GM19043 (cell line): Measurements from ENCODE around the gene KRT85.
"Not testable (repeated sequence)": the region's sequence is repeated elsewhere in the genome, so short reads cannot be mapped to it uniquely, and the experiment has no call there.

Experiments
- ATAC-seq: cut with Tn5 transposase; IDR thresholded peaks from one replicate; pipeline ENCODE4 v1.9.1; 2021; ENCODE audit warnings: low read depth; ENCODE audit not compliant: unreplicated experiment

Gene KRT85

DNA sequence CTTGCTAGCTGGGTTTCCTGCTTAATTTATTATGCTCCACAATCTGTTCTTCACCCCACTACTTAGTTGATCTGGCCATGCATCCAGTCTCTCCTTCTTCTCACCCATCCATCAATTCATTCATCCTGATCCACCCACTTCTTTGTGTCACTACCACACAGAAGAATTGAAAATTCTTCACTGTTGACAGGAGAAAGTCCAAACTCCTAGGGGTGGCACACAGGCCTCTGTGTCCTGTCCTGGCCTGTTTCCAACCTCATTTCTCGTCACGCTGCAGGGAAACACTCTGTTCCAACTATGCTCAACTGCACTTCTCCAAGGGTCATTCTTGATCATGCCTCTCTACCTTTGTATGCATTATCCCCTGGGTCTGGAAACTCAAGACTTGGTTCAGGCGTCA lies 35.4 kb downstream of the KRT85 start:
- no peak for ATAC-seq

- no peak for ATAC-seq
Measured at GRCh38 chr12:52331039-52331438, 36.2 kb downstream of the KRT85 start.

DNA sequence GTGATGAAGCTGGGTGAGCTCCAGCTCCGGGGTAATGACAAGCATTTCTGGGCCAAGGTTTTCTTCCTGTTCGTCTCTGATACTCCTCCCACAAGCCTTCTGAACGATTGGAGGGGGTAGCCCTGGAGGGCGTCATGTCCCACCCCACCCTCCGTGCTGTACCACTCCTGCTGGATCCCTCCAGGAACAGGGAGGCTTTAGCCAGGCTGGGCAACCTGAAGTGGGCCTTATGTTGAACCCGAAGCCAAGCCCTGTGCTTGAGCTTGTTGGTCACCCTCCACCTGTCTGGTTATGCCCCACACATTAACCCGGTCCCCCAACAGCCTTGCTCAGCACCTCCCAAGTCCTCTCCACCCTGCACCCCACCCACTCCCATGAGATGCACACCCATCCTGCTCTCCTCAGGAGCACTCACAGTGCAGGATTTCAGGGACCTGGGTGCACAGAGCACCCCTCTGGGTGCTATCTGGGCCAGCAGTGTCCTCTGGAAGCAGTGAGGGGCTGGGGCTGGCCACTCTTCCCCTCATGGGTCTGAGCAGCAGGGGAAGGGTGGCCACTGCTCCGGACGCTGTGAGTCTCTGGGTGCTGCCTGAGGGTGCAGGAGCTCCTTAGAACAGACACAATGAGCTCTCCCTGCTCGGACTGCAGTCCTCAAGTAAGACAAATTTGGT lies 39.3 kb downstream of the KRT85 start:
- no peak for ATAC-seq

DNA sequence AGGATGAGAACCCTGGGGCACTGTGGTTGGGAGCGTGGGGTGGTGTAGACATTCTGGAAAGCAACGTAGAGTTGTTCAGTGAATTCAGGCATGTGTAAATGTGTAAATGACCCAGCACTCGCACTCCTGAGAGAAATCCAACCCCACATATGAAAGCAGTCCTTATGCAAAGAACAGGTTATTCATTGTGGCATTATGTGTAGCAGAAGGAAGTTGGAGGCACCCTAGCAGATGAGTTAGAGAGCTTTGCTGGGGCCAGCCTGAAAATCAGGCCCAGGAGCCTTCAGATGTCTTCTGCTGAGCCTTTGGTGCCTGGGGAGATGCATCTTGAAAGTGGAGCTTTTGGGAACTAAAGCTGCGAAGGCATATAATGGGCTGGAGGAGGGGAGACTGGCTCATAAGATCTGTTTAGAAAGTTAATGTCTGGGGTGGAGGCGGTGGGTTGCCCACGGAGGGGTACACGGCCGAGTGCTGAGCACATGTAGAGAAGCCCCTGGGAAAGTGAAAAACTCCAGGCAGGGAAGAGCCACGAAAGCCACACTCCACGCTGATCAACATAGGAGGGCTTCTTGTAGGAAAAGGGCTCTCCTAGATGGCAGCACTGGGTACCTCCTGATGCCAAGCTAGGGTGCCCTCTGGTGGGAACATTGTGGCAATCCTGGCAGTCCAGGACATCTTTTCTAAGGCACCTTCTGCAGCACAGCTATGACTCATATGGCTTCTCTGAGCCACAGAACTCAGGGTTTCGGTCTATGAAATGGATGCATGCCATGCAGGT lies 40.0 kb downstream of the KRT85 start:
- ATAC-seq = peak; percentile 94

- no peak for ATAC-seq
Measured at GRCh38 chr12:52324153-52324444, 43.2 kb downstream of the KRT85 start.

GRCh38 chr12:52323416-52324152 lies 43.7 kb downstream of the KRT85 start:
- no peak for ATAC-seq

DNA sequence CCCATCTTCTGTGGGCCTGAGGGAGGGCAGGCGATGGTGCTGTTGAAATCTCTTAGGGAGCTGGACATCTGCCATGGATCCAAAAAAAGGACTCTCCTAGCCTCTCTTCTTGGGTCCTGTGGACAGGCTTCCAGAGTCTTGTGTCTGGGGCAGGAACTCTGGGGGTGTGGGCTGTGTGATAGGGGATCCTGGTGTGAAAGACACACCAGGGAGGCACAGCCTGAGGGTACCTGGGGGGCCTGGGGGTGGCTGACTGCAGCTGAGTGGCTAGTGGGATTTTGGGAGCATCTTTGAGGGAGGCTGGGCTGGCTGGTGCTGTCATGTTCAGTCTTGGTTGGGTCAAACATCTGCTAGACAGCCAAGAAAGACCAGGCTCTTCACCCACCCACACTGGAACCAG lies 44.3 kb downstream of the KRT85 start:
- ATAC-seq = no peak

- no peak for ATAC-seq
Measured at GRCh38 chr12:52322069-52322468, 45.2 kb downstream of the KRT85 start.

GRCh38 chr12:52321418-52321817 lies 45.9 kb downstream of the KRT85 start:
- ATAC-seq = no peak

DNA sequence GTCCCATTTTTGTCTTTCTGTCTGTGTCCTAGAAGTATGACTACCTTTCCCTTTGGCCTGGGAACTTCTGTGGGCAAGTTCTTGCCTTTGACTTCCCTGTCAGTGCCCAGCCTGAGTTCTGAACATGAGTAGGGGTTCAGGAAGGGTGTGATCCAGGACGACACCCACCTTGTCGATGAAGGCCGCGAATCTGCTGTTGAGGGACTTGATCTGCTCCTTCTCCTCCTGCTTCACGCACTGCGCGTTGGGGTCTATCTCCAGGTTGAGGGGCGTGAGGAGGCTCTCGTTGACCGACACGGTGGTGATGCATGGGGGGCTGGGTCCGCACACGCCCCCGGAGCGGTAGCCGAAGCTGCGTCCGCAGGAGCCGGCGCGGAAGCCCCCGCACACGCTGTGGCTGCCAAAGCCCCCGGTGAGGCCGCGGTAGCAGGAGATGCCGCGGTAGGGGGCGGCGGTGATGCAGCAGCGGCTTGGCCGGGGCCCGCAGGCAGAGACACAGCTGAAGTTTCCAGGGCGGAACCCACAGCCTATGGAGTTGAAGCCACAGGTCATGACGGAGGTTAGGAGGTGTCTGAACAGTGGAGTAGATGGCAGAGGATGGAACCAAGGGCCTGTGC lies 46.4 kb downstream of the KRT85 start, which contains the start of gene KRT83:
Gene KRT83 (minus strand): TSS at position 615 of the 617 bp plus-strand sequence. CDS start 63 bp downstream, at position 552.
- no peak for ATAC-seq

DNA sequence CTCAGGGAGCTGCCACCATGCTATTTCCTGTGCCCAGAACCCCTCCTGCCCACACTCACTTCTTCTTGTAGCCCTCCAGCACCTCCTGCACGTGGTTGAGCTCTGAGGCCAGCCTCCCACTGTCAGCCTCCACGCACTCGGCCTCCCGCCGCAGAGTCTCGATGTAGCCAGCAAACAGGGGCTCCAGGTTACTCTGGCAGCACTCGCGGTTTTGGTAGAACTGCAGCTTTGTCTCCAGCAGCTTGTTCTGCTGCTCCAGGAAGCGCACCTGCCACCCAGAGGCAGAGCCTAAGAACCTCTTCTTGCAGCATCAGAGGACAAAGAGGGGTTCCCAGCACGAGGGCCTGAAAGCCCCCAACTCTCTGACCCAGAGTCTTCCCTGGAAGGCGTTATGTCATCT lies 48.2 kb downstream of the KRT85 start:
- ATAC-seq = no peak

DNA sequence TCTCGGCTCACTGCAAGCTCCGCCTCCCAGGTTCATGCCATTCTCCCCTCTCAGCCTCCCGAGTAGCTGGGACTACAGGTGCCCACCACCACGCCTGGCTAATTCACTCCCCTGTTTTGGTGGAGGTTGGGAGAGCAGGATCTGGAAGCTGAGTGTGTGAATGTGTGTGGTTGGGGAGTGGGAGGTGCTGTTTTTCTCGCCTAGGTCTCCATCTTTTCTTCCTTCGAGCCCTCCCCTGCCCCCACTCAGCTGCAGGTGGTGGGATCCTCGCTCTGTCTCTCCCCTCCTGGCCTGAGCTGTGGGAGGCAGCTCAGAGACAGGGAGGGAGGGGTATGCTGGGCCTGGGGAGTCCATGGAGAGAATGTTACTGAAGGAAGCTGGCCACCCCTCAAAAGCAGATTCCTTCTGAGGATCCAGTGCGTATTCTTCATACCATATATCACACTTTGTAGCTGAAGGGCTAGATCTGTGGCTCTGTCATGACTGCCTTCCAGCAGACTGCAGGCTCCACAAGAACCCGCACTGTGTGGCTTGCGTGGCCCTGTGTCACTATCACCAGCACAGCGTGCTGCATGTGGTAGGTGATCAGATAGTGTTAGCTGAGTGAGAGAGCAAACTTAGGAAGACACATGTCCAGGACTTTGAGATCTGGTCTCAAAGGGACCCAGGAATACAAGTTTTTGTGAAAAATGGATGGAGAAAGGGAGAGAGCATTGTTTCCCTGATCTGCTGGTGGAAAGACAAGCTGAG lies 48.9 kb downstream of the KRT85 start:
- no peak for ATAC-seq

GRCh38 chr12:52317468-52318052 lies 49.7 kb downstream of the KRT85 start:
- no peak for ATAC-seq

DNA sequence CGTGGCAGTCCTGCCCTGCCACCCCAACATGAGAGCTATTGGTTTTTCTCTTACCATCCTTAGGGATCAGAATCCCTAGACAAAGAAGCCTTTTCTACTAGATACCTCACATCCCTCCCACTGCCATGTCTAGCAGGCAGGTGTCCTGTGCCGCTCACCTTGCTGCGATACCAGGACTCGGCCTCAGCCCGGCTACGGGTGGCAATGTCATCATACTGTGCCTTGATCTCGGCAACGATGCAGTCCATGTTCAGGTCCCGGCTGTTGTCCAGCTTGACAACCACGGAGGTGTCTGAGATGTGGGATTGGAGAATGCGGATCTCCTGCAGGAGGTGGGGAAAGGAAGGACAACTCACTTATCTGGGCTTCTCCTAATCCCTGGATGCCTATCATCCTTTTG lies 50.6 kb downstream of the KRT85 start:
- no peak for ATAC-seq

GRCh38 chr12:52316290-52316689 lies 51.0 kb downstream of the KRT85 start:
- ATAC-seq = no peak

DNA sequence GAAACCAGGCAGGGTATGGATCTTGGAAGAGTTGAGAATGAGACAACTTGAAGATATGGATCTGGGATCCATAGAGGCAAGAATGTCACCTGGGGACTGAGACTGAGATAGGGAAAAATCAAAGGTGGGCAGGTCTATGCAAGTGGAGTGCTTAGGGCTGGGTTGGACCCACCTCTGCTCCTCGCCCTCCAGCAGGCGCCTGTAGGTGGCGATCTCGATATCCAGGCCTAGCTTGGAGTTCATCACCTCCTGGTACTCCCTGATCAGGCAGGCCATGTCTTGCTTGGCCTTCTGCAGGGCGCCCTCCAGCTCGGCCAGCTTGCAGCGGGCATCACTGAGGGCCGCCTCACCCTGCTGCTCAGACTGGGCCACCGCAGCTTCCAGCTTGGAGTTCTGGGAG lies 51.6 kb downstream of the KRT85 start:
- ATAC-seq = not testable (repeated sequence)

GRCh38 chr12:52314511-52314910 lies 52.8 kb downstream of the KRT85 start:
- no peak for ATAC-seq

GRCh38 chr12:52313926-52314325 lies 53.4 kb downstream of the KRT85 start:
- ATAC-seq = no peak

DNA sequence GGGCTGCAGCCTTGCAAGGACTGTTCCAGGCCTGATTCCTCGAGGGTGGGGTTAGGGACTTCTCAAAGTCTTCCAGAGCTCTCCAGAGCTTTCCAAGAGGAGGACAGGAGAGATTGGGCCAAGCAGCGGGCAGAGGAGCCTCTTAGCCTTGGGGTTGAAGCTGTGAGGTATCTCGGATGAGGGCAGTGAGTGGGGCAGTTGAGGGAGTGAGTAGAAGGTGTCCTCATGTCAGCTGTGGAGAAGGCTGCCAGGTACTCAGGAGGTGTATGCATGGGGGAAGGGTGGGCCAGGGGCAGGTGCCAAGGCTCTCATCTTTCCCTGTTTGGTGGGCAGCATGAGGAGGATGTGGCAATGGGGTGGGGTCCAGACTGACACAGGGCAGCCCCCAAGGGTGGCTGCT lies 53.8 kb downstream of the KRT85 start:
- ATAC-seq = no peak

GRCh38 chr12:52312086-52312485 lies 55.2 kb downstream of the KRT85 start:
- no peak for ATAC-seq
